ENCODE measurements around the gene IRX2.
A peak's percentile ranks its signal among the peaks of the same experiment; 100 is the strongest.

- TF ChIP-seq CTCF (IDR thresholded peaks at IDR 0.05; ENCODE audit: extremely low read depth in 1 of 2, insufficient read depth in 1 of 2, low read depth in 1 of 2, low read length in 2 of 2), result no peak
- TF ChIP-seq POLR2A (IDR thresholded peaks at IDR 0.05; ENCODE audit: low read depth, low read length), result no peak
- no peak for TF ChIP-seq POLR2AphosphoS5 (IDR thresholded peaks at IDR 0.05; ENCODE audit: insufficient read depth, low read depth, low read length)
- TF ChIP-seq EZH2 (IDR thresholded peaks at IDR 0.05; ENCODE audit: borderline replicate concordance, low read depth, low read length, severe bottlenecking), result peak; percentile 64
- TF ChIP-seq MAX (IDR thresholded peaks at IDR 0.05; ENCODE audit: insufficient read depth, insufficient read length), result no peak
Measured at GRCh38 chr5:2753452-2754420, 2.3 kb upstream of the IRX2 start.
